GM12878 (cell line): ENCODE measurements around the gene CHCHD1. TPM values are rescaled to one million over a fixed set of nuclear protein-coding genes. Genes with fewer than 3 reads are reported as not detected.

Source experiments
- ATAC-seq: fragments of 200-7000 bp; cut with Tn5 transposase; 3 replicates; pipeline ENCODE4 v1.9.1; 2020; ENCODE audit warnings: mild to moderate bottlenecking, moderate library complexity
- BruUV-seq: library from RNA; stranded (reverse); fragments of 400-500 nt; replicated peaks from 2 replicates; lab custom pipeline; 2021; lab: Mats Ljungman, UMichigan
- CTCF ChIA-PET: fragments of 300-600 bp; sonication (Branson Sonifier 250); formaldehyde crosslinking; extraction: SDS; loops from one replicate; lab custom pipeline; 2021; ENCODE audit warnings: inconsistent platforms; lab: Yijun Ruan, JAX
- POLR2A ChIA-PET: fragments of 350-600 bp; formaldehyde crosslinking; extraction: SDS; loops from one replicate; lab custom pipeline; 2021; ENCODE audit warnings: inconsistent platforms; lab: Charles Lee
- RAD21 ChIA-PET: fragments of 300-600 bp; sonication (Branson Sonifier 250); formaldehyde crosslinking; loops from one replicate; lab custom pipeline; 2023; ENCODE audit warnings: antibody characterized with exemption; ENCODE audit not compliant: unreplicated experiment; lab: Charles Lee
- SMC1A ChIA-PET: fragments of 300-600 bp; sonication (Branson Sonifier 250); formaldehyde crosslinking; loops from one replicate; lab custom pipeline; 2023; ENCODE audit not compliant: unreplicated experiment, uncharacterized antibody; lab: Charles Lee
- DNase-seq: peaks from one replicate; pipeline ENCODE4 v3.0.0-alpha.2; 2011; ENCODE audit warnings: low read depth, low spot score
- FAIRE-seq: peaks from 3 replicates; lab custom pipeline; 2011; peaks lifted over from hg19 to GRCh38; lab: Jason Lieb, UNC
- H2AFZ ChIP-seq: 2 replicates; pipeline ENCODE4 v1.6.0; 2011; ENCODE audit warnings: low read depth, low read length, control low read depth; ENCODE audit not compliant: control insufficient read depth
- H3K27ac ChIP-seq: 2 replicates; pipeline ENCODE4 v1.5.1; 2011; ENCODE audit warnings: control low read depth; ENCODE audit not compliant: control insufficient read depth, insufficient read depth
- H3K27me3 ChIP-seq, 2 experiments: replicated peaks in 1 of 2; 2 replicates each; pipeline versions ENCODE4 v1.6.0 to v1.6.1; 2011; ENCODE audit warnings: low read length in 1 of 2; ENCODE audit not compliant: control insufficient read depth in 2 of 2, insufficient read depth in 2 of 2
- H3K36me3 ChIP-seq, 2 experiments: 2 replicates each; pipeline ENCODE4 v1.5.1; 2011; ENCODE audit warnings: low read length in 1 of 2; ENCODE audit not compliant: control insufficient read depth in 2 of 2, insufficient read depth in 2 of 2
- H3K4me1 ChIP-seq: 2 replicates; pipeline ENCODE4 v1.6.1; 2011; ENCODE audit warnings: mild to moderate bottlenecking, low read length, moderate library complexity, mixed read lengths; ENCODE audit not compliant: control insufficient read depth, insufficient read depth
- H3K4me2 ChIP-seq: 2 replicates; pipeline ENCODE4 v1.6.0; 2011; ENCODE audit warnings: control low read depth; ENCODE audit not compliant: control insufficient read depth, insufficient read depth
- H3K4me3 ChIP-seq: fragments of 200-600 bp; sonication (generic); 2 replicates; pipeline ENCODE4 v1.5.1; 2016
- H3K79me2 ChIP-seq: 2 replicates; pipeline ENCODE4 v1.6.0; 2011; ENCODE audit warnings: low read length; ENCODE audit not compliant: control insufficient read depth, insufficient read depth
- H3K9ac ChIP-seq: 2 replicates; pipeline ENCODE4 v1.8.0; 2011; ENCODE audit warnings: low read length, control low read depth, mixed read lengths; ENCODE audit not compliant: control insufficient read depth, insufficient read depth
- H3K9me3 ChIP-seq: replicated peaks from 3 replicates; pipeline ENCODE4 v1.5.1; 2011; ENCODE audit warnings: mild to moderate bottlenecking, low read length; ENCODE audit not compliant: control insufficient read depth, insufficient read depth
- H4K20me1 ChIP-seq: 2 replicates; pipeline ENCODE4 v1.6.0; 2011; ENCODE audit not compliant: control insufficient read depth, insufficient read depth
- BCL3 ChIP-seq: IDR thresholded peaks from 2 replicates; pipeline ENCODE4 v1.6.1; 2011; ENCODE audit warnings: borderline replicate concordance, low read depth, mild to moderate bottlenecking, moderate library complexity, low read length; ENCODE audit not compliant: insufficient read depth, poor library complexity, severe bottlenecking
- BRCA1 ChIP-seq: IDR thresholded peaks from 2 replicates; pipeline ENCODE4 v1.6.1; 2011; ENCODE audit warnings: low read depth, low read length, improper control_type of control experiment
- CBX3 ChIP-seq: fragments of 200-600 bp; sonication (generic); IDR thresholded peaks from 2 replicates; pipeline ENCODE4 v1.6.1; 2016; ENCODE audit warnings: low read depth, borderline replicate concordance
- EED ChIP-seq: sonication (generic); IDR thresholded peaks from 2 replicates; pipeline ENCODE4 v1.6.1; 2016; ENCODE audit warnings: antibody characterized with exemption, low read depth
- EP300 ChIP-seq, 2 experiments: fragments of 150-350 bp in 1 of 2; IDR thresholded peaks; 2 replicates each; pipeline ENCODE4 v1.6.1; 2011 to 2012; ENCODE audit warnings: low read depth in 2 of 2, low read length in 2 of 2, borderline replicate concordance in 1 of 2, improper control_type of control experiment in 1 of 2, inconsistent platforms in 1 of 2; ENCODE audit not compliant: control insufficient read depth in 1 of 2
- KLF5 ChIP-seq: fragments of 450-650 bp; IDR thresholded peaks from 2 replicates; pipeline ENCODE4 v1.6.1; 2014; ENCODE audit warnings: mild to moderate bottlenecking; ENCODE audit not compliant: partially characterized antibody
- MEF2A ChIP-seq: IDR thresholded peaks from 2 replicates; pipeline ENCODE4 v1.6.1; 2011; ENCODE audit warnings: low read depth, mild to moderate bottlenecking, low read length, moderate library complexity; ENCODE audit not compliant: insufficient read depth
- NFIC ChIP-seq: IDR thresholded peaks from 2 replicates; pipeline ENCODE4 v1.6.1; 2012; ENCODE audit warnings: low read depth, mild to moderate bottlenecking, inconsistent platforms, low read length, moderate library complexity
- WGBS: methylation state at CpG from one replicate; pipeline ENCODE4 v1.1.6; 2016; ENCODE audit warnings: low lambda C conversion rate; ENCODE audit not compliant: insufficient replicate concordance, insufficient coverage; ENCODE audit errors: missing lambda C conversion rate; 5-methylcytosine and 5-hydroxymethylcytosine counted together
- in situ Hi-C: fragments of 300-500 bp; cut with MboI; formaldehyde crosslinking; loops from 9 replicates; pipeline ENCODE4 v1.14.3; 2018; ENCODE audit warnings: mixed read lengths
- intact Hi-C: fragments of 100-400 bp; cut with micrococcal nuclease; formaldehyde crosslinking; loops from one replicate; pipeline ENCODE4 v1.14.2; 2022; ENCODE audit not compliant: unreplicated experiment
- polyA plus RNA-seq, 11 experiments: library from polyadenylated mRNA; depleted of rRNA in 4 of 11; unstranded in 6 of 11; stranded (reverse) in 5 of 11; fragments of >200 nt; fragmentation: Nextera tagmentation in 4 of 11; fragmentation: Illumina TruSeq in 1 of 11; extraction: Ambion mirVana in 4 of 11; extraction: Trizol in 1 of 11; gene quantifications; 1 replicate in 1 of 11; 2 replicates in 10 of 11; pipeline versions ENCODE4 v1.2.1 to v1.2.3, GENCODE V29; 2011 to 2016; ENCODE audit warnings: inconsistent platforms in 2 of 11, missing spikeins in 2 of 11, low read depth in 1 of 11
- total RNA-seq, 4 experiments: library from RNA; depleted of rRNA in 3 of 4; stranded (reverse); fragments of >200 nt in 3 of 4; fragmentation: Illumina TruSeq in 1 of 4; extraction: Trizol in 1 of 4; gene quantifications; 2 replicates each; pipeline versions ENCODE4 v1.2.1 to v1.2.3, GENCODE V29; 2013 to 2021

CHCHD1 gene
- total and polyA plus RNA-seq, 10 of the 15 experiments (the other 5 are each of a cell fraction or from before 2014, with no cell fraction given): 35.0 to 132 (median 70.0) TPM

DNA sequence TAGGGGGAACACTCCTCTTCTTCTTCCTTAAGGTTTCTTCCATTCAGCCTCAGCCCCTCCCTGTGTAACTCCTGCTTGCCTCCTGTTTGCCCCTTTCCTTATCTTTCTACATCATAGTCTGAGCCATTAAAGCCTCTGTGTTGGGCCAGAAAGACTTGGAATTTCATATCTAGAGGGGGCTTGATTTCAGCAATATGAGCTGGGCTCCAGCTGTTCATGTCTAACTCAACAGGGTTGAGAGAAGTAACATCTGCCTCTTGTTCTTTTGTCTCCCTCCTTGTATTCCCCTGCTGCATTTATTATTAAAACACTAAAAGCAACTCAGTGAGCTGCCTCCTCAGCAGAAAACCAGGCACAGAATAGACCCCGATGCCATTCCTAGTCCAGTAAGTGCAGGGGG is 20.1 kb upstream of the CHCHD1 start:
- Histone ChIP-seq H3K36me3 (peaks cover 35 to 65% of the 10 kb centered on the region in 2 experiments), H3K27me3 (no peaks in the 10 kb centered on the region), H3K4me2 (no peak overlapping the region), H4K20me1 (peaks cover 3% of the 10 kb centered on the region; the same call in 1 of the 2 replicates), H2AFZ (no peak overlapping the region), H3K27ac (no peak overlapping the region), H3K9me3 (no peaks in the 10 kb centered on the region), H3K4me3 (no peak overlapping the region), H3K9ac (no peak overlapping the region), H3K79me2 (peaks cover 15% of the 10 kb centered on the region), H3K4me1 (peaks cover 55% of the 10 kb centered on the region)
- no peak for TF ChIP-seq BRCA1
- WGBS: 100% methylated on average over 1 of the region's 1 CpG
- RAD21 ChIA-PET: interaction anchor here (0.8 to 5.0 kb wide), 4 partner anchors 12 to 17 kb away, joined by 3 to 52 read pairs (median 4); partner anchors contain the start of gene SEC24C
- intact Hi-C loops: no loop called here
- in situ Hi-C loops: no loop called here
- ATAC-seq: no peak
- CTCF ChIA-PET: interaction anchor here (1.0 to 1.5 kb wide), 2 partner anchors 10 to 118 kb away, joined by 3 to 5 read pairs; a partner anchor contains a TSS
- POLR2A ChIA-PET: interaction anchor here (0.6 to 3.8 kb wide), 7 partner anchors 8 to 667 kb away, joined by 3 to 33 read pairs (median 3); partner anchors contain the start of gene CHCHD1
- SMC1A ChIA-PET: interaction anchor here (2.4 to 4.4 kb wide), 2 partner anchors 12 to 18 kb away, joined by 13 to 46 read pairs; partner anchors contain the start of gene SEC24C
- BruUV-seq: no TSS peak
- no peak for DNase-seq
- FAIRE-seq: no peak

- intact Hi-C loops: no loop called here
- ChIA-PET SMC1A (interaction anchor here (0.5 to 2.4 kb wide), 9 partner anchors 10 to 119 kb away, joined by 3 to 13 read pairs (median 3); partner anchors contain the start of gene SEC24C), POLR2A (interaction anchor here (0.8 to 3.8 kb wide), 8 partner anchors 10 to 109 kb away, joined by 3 to 33 read pairs (median 8); partner anchors contain the start of gene SEC24C), CTCF (interaction anchor here (1.0 to 1.7 kb wide), 3 partner anchors 9 to 117 kb away, joined by 3 to 5 read pairs (median 3); a partner anchor contains a TSS), RAD21 (interaction anchor here (0.7 to 2.2 kb wide), 10 partner anchors 9 to 119 kb away, joined by 3 to 8 read pairs (median 4); a partner anchor contains a TSS)
- peaks cover 36 to 70% of the 10 kb centered on the region in 2 experiments for H3K36me3 ChIP-seq
- H3K9me3 ChIP-seq: no peaks in the 10 kb centered on the region
- BruUV-seq: no TSS peak
- FAIRE-seq (no peak), ATAC-seq (peak; percentile 8; the same call in 2 of the 3 replicates), DNase-seq (no peak)
- peaks cover 3% of the 10 kb centered on the region; the same call in 1 of the 2 replicates for H4K20me1 ChIP-seq
- peaks cover 48% of the 10 kb centered on the region for H3K4me1 ChIP-seq
- H3K27me3 ChIP-seq: no peaks in the 10 kb centered on the region
- peak overlapping the region; percentile 64 for H3K27ac ChIP-seq
- WGBS: 0% methylated on average over 2 of the region's 2 CpGs
- no peak overlapping the region for H3K4me3 ChIP-seq
- H3K4me2 ChIP-seq: peak overlapping the region; percentile 42; the same call in 1 of the 2 replicates
- no peak overlapping the region for H2AFZ ChIP-seq
- in situ Hi-C loops: no loop called here
- H3K79me2 ChIP-seq: peaks cover 10% of the 10 kb centered on the region
- H3K9ac ChIP-seq: no peak overlapping the region; the same call in 1 of the 2 replicates
- TF ChIP-seq BRCA1 (no peak), MEF2A (peak; percentile 38; the same call in 1 of the 2 replicates), EP300 (IDR thresholded peaks at IDR 0.05; ENCODE audit: borderline replicate concordance in 1 of 2, control insufficient read depth in 1 of 2, low read depth in 2 of 2, low read length in 2 of 2) (0 out of 4 replicates have a peak, but pooled peaks of 1 of the 2 experiments have one; percentile 11), KLF5 (no peak), BCL3 (peak; percentile 45), NFIC (peak; percentile 86), CBX3 (no peak), EED (peak; percentile 87)
Measured at GRCh38 chr10:73762915-73763314, 18.9 kb upstream of the CHCHD1 start.
